GM06990 (cell line): ENCODE data around the gene CCDC197.

ENCODE experiments used
- DNase-seq: peaks from one replicate; pipeline ENCODE4 v3.0.0-alpha.2; 2011; ENCODE audit not compliant: insufficient read length; ENCODE audit errors: extremely low read depth
- H3K27me3 ChIP-seq: replicated peaks from 2 replicates; pipeline ENCODE4 v1.6.0; 2011; ENCODE audit warnings: low read length; ENCODE audit not compliant: control insufficient read depth, insufficient read depth
- H3K36me3 ChIP-seq: 2 replicates; pipeline ENCODE4 v1.5.1; 2011; ENCODE audit warnings: low read length; ENCODE audit not compliant: control insufficient read depth, insufficient read depth
- H3K4me3 ChIP-seq: replicated peaks from 2 replicates; pipeline ENCODE4 v1.5.1; 2011; ENCODE audit warnings: low read depth, mild to moderate bottlenecking, control low read depth, low read length
- TF ChIP-seq, protein P1 (sequence below): IDR thresholded peaks from 2 replicates; pipeline ENCODE4 v1.5.1; 2011; ENCODE audit warnings: low read length, control low read depth, mild to moderate bottlenecking, inconsistent platforms; ENCODE audit not compliant: insufficient read depth, poor library complexity, severe bottlenecking

Gene CCDC197

DNA sequence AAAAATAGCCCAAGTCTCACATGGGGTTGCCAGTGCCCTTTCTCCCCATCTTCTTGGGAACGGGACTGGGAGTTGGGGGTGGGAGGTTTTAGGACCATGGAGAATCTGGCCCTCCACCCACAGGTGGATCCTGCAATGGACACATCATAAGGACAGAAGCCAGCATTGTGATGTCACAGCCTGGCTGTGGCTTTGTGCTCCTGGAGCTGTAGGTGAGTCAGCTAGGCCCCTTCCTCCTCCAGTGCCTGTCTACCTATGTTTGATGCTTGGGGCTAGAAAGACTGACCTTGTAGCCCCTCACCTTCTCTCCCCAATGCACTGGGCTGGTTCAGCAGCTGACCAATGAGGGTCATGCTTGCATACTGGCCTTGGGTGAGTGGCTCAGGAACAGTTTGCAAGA lies at the start of gene CCDC197:
CCDC197 (plus strand) TSS at position 220 of the 400 bp plus-strand sequence. CDS start 831 bp downstream, outside the sequence.
- TF ChIP-seq, protein P1, sequence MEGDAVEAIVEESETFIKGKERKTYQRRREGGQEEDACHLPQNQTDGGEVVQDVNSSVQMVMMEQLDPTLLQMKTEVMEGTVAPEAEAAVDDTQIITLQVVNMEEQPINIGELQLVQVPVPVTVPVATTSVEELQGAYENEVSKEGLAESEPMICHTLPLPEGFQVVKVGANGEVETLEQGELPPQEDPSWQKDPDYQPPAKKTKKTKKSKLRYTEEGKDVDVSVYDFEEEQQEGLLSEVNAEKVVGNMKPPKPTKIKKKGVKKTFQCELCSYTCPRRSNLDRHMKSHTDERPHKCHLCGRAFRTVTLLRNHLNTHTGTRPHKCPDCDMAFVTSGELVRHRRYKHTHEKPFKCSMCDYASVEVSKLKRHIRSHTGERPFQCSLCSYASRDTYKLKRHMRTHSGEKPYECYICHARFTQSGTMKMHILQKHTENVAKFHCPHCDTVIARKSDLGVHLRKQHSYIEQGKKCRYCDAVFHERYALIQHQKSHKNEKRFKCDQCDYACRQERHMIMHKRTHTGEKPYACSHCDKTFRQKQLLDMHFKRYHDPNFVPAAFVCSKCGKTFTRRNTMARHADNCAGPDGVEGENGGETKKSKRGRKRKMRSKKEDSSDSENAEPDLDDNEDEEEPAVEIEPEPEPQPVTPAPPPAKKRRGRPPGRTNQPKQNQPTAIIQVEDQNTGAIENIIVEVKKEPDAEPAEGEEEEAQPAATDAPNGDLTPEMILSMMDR: no peak
- no peaks in the 10 kb centered on the region for H3K36me3 ChIP-seq
- DNase-seq: no peak
- H3K27me3 ChIP-seq: no peaks in the 10 kb centered on the region
- H3K4me3 ChIP-seq: no peak within 1 kb of the TSS

DNA sequence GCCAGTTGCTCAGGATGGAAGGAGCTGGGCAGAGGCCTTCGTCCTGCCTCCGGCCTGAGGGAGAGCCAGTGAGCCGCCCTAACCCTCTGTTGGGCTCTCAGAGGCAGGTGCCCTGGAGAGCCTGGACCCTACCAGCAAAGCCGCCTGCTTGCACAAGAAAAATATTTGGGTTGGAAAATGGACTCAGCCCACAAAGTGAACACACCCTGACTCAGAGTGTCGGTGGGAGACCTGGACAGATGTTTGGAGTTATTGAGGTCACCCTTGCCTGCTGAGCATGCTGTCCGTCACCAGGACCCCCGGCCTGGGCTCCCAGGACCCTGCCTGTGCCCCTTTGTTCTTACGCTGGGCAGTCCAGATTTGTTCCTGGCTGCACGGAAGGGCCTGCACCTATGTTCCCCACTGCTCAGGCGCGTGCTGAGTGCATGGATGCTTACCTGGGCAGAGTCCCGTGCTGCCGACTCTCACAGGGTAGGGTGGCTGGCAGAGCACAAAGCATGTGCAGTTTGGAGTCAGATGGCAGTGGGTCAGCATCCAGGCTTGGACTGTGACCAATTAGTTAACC lies 47.5 kb upstream of the CCDC197 start:
- Histone ChIP-seq H3K36me3 (peaks cover 7% of the 10 kb centered on the region), H3K27me3 (no peaks in the 10 kb centered on the region), H3K4me3 (no peak overlapping the region)
- DNase-seq: no peak
- TF ChIP-seq, protein P1: no peak

DNA sequence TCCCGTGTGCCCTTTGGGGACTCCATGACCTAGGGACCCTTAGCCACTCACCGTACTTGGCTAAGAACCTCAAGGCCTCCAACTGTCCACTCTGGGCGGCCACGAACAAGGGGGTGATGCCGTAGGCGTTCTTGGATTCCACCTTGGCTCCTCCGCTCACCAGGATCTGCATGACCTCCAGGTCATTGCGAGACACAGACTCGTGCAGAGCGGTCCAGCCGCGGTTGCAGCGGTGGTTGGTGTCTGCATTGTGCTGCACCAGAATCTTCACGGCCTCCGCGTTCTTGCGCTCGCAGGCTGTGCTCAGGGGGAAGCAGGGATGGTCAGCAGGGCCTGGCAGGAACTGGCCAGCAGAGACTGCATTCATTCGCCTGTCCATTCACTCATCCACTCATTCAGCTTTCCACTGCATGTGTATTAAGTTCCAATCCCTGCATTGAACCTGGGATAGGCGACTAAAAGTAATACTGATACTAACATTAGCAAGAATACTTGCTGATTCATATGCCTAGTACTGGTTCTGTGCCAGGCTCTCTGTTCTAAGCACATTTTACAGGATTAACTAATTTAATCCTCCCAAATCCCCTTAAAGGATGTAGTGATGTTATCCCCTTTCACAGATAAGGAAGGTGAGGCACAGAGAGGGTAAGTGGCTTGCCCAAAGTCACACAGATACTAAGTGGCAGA lies 46.0 kb upstream of the CCDC197 start:
- no peak for DNase-seq
- Histone ChIP-seq H3K36me3 (peaks cover 5% of the 10 kb centered on the region), H3K4me3 (no peak overlapping the region), H3K27me3 (no peaks in the 10 kb centered on the region)
- TF ChIP-seq, protein P1: no peak

DNA sequence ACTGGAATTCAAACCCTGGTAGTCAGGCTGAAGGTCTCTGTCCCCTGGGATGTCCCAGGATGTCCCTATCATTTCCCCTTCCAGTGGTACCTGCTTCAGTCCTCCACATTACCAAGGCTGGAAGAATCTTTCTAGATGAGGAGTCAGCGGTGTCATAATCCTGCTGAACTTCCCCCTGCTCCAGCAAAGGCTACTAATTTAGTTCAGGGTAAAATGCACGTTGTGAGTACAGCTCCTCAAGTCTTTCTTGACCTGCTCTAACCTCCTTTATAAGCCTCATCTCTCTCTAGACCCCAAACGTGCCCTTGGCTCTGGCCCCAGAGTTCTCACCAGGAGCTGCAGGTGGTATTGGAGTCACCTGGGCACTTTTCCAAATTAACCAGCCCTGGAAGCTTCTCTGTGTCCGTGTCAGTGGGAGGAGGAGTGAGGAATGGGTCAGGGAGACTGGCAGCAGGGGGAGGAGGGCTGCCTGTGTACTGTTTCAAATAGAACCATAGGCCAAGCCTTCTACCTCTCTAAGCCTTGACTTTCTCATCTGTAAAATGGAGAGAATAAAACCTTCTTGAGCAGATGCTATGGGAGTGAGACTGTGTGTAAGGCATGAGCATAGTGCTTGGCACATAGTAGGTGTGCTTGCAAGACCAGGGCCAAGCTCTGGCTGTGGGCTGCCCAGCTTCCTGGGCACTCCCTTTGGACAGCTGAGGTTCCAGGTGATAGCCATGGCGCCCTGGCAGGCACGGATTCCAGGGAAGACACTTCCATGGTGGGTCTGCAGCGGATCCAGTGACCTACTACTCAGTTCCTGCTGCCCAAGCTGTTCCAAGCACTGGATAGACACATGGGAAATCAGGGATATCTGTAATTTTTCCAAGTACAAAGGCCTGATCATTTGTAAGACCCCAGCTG lies 45.2 kb upstream of the CCDC197 start:
- no peak for DNase-seq
- peaks cover 4% of the 10 kb centered on the region; the same call in 1 of the 2 replicates for H3K36me3 ChIP-seq
- TF ChIP-seq, protein P1: no peak
- no peak overlapping the region for H3K4me3 ChIP-seq
- H3K27me3 ChIP-seq: no peaks in the 10 kb centered on the region

DNA sequence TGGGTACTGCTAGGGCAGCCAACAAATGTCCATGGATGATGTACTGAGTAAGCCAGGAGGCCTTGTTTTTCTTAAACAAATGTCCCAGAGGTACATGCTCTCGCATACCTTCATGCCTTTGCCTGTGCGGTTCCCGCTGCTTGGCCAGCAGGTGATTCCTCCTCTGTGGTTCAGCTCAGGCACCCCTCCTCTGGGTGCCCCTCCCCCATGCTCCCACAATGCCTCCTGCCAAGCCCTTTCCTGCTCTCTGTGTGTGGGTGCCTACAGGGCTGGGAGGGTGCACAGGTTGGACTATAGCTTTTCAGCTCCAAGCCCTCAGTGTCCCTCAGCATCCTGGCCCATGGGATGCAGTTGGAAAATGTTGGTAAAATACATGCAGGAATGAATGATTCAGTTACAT lies 44.3 kb upstream of the CCDC197 start:
- Histone ChIP-seq H3K27me3 (no peaks in the 10 kb centered on the region), H3K36me3 (peaks cover 4% of the 10 kb centered on the region; the same call in 1 of the 2 replicates), H3K4me3 (no peak overlapping the region)
- no peak for DNase-seq
- TF ChIP-seq, protein P1: no peak
